HG03060 (cell line): Measurements from ENCODE around the gene MCRIP1.
"Not testable (repeated sequence)": the region's sequence is repeated elsewhere in the genome, so short reads cannot be mapped to it uniquely, and the experiment has no call there.

Experiments used
- ATAC-seq: cut with Tn5 transposase; IDR thresholded peaks from one replicate; pipeline ENCODE4 v1.9.1; 2021; ENCODE audit warnings: low read depth, moderate number of reproducible peaks; ENCODE audit not compliant: unreplicated experiment

Gene MCRIP1

DNA sequence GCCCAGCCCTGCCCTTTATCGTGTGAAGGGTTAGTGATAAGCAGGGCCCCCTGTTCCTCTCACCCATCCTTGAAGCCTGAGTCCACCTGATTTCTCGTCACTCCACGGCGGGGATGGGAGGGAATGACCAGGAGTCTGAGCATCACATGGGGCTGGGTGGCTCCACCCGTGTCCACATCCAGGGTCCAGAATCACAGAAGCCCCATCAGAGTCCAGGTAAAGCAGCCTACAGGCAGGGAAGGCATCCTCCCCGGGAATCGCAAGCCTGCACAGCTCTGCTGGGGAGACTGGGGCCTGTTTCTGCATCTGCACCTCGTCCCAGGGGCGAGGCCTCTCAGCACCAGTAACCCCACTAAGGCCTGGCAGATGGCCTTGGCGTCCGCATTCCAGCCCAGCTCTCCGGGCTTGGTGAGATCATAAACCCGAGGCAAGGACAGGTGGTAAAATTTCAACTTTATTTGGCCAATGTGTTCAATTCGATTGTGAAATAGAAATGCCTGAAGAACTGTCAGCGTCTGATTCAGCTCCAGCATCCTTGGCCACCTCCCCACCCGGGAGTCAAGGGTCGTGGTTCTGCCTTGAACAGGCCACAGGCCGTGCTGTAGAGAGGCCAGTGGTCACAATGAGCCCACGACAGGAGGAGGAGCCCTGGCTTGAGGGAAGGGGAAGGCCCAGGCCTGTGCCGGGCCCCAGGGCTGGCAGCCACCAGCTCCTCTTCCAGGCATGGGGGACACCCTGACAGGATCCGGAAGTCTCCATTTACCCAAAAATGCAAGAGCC lies 9.8 kb upstream of the MCRIP1 start:
- ATAC-seq, result no peak

DNA sequence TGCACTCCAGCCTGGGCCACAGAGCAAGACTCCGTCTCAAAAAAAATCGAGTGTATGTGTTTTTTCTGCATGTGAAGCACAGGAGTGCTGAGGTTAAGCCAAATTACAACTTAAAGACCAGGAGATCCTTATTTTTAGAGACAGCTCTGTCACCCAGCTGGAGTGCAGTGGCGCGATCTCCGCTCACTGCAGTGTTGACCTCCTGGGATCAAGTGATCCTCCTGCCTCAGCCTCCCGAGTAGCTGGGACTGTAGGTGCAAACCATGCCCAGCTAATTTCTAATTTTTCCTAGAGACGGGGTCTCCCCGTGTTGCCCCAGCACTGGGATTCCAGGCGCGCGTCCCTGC lies 9.3 kb upstream of the MCRIP1 start:
- ATAC-seq, result no peak

DNA sequence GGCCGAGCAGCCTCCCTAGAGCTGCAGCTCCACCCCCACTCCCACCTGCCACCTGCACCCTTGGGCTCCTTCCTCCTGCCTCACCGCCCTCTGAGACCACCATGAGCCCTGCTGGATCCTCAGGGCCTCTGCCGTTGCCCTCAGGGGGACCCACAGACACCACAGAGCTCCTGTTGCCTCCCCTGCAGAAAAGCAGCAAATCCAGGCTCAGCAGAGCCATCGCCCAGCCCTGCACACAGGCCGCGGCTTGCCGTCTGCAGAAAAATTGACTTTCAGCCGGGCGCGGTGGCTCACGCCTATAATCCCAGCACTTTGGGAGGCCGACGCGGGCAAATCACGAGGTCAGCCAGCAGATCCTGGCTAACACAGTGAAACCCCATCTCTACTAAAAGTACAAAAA lies 8.8 kb upstream of the MCRIP1 start:
- ATAC-seq, result no peak

DNA sequence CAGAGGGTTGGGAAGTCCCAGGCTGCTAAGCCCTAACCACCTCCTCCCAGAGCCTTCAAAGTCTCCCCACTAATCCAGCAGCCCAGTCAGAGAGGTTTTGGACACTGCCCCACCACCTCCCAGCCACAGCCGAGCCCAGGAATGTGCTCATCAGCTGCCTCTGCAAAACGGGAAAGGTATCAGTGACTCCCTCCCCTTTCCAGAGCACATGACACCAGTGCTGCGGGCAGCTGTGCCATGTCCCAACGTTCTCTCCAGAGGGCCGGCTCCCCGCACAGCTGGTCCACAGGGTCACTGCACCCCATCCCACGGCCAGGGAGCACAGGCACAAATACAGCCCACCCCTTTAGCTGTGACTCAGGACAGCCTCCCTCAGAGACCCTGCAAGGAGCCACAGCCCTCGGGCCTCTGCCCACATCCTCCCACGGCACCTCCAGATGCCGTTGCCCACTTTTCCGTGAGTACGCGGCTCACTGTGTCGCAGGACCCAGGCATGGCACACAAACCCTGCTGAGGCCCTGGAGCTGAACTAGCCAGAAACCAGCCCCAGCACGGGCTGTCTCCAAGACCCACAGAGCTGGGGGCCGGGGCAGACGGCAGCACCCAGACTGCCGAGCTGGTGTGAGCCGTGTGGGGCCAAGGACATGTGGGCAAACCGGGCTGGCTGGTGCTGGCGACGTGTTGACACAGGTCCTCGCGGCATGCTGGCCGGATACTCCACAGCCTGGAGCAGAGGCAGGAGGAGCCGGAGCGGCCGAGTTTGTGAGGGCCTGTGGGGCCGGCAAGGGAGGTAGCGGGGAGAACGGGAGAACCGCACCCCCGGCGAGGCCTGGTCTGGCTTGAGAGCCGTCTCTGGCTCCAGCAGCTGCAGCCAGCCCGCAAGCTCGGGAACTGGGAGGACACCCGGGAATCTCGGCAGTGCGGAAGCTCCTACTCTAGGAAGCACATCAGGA lies 8.0 kb upstream of the MCRIP1 start:
- no peak for ATAC-seq

DNA sequence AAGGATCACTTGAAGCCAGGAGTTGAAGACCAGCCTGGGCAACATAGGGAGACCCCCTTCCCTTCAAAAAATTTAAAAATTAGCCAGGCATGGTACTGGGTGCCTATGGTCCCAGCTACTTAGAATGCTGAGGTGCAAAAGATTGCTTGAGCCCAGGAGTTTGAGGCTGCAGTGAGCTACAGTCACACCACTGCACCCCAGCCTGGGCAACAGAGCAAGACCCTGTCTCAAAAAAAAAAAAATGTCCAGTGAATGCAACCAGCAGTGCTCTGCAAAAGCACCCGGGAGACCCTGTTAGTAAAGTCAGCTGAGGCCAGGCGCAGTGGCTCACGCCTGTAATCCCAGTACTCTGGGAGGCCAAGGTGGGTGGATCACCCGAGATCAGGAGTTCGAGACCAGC lies 7.0 kb upstream of the MCRIP1 start:
- ATAC-seq, result not testable (repeated sequence)

DNA sequence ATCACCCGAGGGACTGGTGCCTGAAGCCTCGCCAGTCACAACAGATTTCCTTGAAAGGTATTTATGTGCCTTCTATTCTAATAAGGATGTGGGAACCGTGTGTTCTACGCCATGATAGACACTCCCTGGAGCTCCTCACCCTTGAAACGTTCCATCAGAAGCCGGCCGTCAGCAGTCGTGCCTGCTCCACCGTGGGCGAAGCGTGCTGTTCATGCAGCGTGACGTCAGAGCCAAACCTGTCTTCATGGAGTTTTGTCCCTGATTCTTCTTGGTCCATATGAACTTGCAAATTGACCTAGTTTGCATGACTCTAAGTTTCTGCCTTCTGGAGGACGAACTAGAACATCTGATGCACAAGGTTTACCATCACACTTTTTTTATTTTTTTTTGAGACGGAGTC lies 6.2 kb upstream of the MCRIP1 start:
- no peak for ATAC-seq

DNA sequence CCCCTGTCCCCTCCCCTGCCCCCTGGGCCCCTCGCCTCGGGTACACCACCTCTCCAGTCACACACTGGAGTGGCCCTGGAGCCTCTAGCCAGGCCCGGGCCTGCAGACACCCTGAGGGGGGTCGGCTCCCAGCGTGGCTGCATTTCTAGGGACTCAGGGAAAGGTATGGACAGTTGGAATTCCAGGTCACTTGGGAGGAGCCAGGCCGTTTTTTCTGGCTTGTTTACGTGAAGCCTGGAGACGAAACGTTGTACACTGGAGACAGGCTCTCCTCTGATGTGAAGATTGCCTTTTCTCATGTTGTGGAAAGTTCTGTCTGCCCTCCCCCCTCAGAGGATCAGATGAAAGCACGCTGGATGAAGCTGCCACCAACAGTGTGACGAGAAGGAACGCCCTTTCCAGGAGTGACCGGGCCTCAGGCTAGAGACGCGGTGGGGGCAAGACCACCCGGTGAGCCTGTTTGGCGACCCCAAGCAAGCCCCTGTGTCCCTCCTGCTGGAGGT lies 5.7 kb upstream of the MCRIP1 start:
- no peak for ATAC-seq

DNA sequence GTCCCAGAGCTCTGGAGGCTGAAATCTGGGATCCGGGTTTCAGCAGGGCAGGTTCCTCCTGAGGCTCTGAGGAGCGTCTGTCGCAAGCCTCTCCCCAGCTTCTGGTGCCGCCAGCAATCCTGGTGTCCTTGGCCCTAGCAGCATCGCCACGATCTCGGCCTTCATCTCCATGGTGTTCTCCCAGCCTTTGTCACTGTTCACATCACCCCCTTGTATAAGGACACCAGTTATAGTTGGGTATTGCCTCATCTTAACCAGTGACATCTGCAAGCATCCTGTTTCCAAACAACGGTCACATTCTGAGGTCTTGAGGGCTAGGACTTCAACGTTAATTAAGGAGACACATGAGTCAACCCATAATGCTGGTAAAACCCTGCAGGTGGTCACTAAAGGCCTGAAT lies 4.5 kb upstream of the MCRIP1 start:
- no peak for ATAC-seq

DNA sequence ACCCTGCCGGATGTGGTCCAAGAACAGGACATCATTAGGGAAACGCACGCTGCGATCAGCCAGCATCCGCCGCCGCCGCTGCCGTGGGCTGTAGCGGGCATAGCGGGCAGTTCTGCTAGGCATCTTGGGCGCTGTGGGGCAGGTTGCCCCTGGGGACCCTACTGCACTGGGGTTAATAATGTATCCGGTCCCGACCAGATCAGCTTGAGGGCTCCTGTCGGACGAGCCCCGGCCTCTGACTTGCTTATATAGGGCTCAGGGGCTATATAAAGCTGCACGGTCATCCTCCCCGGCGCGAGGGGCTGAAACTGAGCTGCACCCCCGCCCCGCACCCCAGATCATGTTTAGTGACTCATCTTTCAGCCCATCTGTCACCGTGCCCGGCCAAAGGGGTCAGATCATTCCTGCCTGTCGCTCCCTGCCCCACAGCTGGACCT lies 1.8 kb upstream of the MCRIP1 start, which contains the start of gene PPP1R27:
Gene PPP1R27 (minus strand): TSS at position 220 of the 437 bp plus-strand sequence. CDS start 97 bp downstream, at position 123.
- ATAC-seq, result no peak

DNA sequence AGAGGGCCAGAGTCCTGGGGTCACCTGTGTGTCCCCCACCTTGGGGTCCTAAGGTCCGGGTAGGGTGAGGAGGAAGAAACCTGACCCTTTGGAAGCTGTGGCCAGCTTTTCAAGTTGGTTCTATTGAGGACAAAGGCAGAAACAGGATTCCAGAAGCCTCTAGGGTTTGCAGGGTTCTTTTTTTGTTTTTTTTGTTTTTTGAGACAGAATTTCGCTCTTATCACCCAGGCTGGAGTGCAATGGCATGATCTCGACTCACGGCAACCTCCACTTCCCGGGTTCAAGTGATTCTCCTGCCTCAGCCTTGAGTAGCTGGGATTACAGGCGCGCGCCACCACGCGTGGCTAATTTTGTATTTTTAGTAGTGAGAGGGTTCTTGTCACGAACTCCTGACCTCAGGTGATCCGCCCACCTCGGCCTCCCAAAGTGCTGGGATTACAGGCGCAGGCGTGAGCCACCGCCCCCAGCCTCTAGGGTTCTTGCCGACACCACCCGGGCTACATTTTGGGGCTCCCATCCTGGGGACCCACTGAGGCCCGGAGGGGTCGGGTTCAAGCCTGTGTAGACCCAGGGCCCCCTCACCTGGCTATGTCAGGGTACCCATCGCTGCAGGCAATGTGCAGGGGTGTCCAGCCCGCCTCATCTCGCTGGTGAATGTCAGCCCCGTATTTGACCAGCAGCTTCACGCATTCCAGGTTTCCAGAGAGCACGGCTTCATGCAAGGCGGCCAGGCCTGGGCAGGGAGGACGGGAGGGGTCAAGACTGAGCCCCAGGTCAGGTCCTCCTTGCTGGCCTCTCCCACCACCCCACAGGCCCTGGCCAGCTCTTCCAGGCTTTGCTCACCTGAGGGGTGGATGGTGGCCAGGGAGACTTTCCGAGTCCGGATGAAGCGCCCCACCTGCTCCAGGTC lies 1.1 kb upstream of the MCRIP1 start:
- ATAC-seq, result no peak

DNA sequence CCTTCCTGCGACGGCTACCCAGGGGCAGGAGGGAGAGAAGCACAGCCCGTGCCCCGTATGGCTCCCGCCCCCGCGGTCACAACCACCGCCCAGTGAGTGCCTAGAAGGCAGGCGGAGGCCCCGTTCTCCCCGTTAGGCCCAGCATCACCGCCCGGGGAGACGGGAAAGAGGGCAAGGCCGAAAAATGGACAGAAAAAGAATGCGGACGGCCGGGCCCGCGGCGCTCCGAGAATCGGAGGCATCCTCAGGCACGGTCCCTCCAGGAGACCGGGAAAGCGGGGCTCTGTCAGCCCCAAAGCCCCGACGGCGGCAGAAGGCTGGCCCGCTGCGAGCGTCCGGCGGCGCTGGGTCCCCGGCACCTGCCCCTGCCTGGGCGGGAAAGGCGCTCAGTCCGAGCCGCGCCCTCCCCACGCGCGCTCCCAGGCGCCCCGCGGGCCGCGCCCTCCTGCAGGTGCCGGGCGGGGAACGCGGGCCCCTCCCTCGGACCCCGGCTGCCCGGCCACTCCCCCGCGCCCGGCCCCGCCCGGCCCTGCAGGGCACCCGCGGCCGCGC lies 407 bp downstream of the MCRIP1 start:
- ATAC-seq, result peak; percentile 23

DNA sequence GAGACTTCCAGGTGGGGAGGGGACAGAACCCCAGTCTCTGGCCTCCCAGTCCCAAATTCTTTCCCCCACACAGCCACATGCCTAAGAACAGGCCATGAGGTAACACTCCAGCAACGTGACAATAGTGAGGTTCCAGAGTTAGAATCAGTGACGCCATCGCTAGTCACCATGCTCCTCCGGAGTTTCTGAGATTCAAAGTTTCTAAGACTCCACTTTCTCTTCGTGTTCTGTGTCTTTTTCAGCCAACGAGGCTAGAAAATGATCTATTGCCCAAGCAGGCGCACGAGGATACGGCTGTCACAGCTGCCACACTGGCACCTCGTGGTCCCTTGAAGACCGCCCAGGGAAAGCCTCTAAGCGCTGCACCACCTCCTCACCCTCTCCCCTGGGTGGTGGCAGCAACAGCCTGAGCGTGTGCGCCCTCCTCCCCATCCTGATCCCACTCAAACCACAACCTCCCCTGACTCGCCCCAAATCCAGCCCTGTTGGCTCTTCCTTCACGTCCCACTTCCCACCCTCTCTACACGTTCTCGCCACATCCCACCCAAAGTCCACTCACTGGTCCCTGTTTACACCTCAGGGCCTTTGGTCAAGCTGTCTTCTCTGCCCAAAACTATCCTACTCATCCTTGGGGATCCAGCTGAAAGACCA lies 1.0 kb downstream of the MCRIP1 start:
- peak; percentile 12 for ATAC-seq

DNA sequence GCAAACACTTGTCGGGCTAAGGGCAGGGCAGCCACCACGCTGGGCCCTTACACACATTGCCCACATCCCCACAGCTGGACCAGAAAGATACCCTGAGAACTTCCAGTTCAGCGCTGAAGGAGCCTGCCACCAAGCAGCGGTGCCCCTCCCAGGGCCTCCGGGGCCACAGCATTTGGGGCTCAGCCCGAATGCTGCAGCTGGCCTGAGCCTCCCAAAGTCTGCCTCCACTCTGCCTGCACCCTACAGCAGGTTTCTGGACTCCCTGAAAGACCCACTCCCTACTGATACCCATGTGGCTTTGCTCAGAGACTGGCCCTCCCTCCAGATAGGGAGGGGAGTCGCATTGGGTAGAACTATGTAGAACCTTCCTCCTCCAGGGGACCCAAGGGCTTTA lies 1.5 kb downstream of the MCRIP1 start:
- no peak for ATAC-seq

DNA sequence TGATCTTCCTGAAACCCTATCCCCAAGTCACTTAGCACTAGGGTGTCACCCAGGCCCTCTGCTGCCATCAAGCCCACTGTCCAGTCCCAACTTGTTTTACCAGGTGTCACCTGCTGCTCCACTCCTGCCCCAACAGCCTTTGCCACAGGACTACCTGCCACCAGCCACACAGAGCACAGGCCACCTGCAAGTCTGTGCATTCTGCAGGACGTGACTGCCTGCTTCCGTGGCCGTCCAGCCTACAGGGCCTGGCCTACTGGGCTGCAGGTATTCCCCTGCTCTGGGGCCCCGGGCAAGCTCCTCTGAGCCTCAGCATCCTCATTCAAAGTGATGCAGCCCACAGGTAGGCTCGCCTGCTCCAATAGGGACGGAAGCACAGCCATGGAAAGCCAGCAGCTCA lies 3.2 kb downstream of the MCRIP1 start:
- ATAC-seq, result no peak

DNA sequence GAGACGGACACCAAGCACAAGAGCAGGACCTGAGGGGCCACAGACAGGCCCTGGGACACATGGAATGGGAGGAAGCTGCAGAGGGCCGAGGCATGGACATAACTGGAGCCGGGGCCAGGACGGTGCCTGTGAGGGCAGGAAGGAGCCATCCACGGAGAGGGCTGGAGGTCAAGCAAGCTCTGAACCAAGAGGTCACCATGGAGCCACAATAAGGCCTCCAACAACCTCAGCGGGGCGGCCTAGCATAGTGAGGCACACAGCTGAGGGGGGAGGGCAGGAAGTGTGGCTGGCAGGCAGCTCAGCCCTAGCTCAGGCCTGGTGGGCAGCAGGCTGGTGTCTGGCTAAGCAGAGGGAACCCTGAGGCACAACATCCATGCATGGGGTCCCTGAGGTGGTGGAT lies 4.4 kb downstream of the MCRIP1 start:
- no peak for ATAC-seq

DNA sequence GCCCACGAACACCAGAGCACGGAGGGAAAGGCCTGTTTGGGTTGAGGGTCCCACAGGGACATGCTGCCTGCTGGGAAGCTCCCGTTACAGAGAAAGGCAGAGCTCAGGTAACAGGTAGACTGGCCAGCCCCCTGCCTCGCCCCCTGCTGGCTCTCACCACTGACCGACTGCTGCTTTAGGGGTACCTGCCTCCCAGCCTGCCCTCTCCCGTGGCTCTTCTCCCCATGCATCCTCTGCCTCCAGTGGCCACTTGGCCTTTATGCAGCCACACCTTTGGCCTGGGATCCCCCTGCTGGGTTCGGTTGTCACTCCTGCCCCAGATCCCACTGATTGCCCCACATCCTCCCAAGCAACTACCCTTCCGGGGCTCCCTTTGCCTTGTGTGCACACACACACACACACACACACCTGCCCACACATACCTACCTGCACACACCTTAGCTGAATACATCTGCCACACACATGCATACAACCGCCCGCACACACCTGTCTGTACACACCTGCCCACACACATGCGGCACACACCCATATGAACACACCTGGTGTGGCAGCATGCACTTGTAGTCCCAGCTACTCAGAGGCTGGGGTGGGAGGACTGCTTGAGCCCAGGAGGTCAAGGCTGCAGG lies 7.1 kb downstream of the MCRIP1 start:
- no peak for ATAC-seq

DNA sequence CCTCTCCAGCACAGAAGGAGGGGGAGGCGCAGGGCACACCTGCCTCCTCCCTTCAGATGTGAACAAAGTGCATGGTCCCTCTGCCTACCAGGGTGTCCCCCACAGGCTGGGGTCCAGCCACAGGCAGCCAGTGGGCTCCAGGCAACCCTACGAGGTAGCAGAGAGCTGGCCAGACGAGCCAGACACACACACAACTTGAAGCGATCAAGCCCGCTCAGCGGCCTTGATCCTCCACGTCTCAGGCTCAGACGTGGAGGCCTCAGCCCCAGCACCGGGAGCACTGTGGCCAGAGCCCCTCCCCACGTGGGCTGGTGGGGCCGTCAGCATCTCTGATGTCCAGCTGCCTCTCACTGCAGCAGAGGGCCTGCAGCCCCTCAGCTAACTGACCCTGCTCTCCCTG lies 8.5 kb downstream of the MCRIP1 start:
- no peak for ATAC-seq

DNA sequence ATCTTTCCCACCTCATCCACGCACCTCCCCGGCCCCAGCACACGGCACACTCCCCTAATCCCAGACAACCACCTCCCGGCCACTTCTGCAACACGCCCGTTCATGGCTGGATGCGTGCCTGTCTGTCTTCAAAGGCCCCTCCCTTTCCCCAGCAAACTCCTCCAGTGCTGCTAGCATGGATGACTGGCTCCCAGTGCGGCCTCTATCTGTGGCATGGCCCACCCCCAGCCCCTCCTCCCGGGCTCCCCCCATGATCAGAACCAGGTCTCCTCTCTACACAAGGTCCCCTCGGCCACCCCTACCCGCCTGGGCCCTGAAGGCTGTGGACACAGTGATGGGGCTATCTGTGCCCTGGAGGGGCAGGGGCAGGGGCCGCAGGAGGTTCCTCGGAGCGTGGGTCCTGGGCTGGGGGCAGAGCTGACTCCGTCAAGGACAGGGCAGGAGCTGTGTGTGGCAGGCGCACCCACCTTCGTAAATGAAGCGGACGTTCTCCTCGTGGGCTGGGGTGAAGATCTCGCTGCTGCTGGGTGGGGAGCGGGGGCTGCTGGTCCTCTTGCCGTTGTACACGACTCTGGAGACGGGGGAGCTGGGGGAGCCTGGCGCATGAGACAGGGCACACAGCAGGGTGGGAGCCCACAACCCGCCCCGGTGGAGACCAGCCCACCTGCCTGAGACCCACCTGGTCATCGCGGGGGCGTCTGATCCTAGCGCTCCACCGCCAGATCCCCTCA lies 9.1 kb downstream of the MCRIP1 start:
- no peak for ATAC-seq
